Parathyroid adenoma (tissue), 2 donors: Measurements from ENCODE around the gene ATP5F1A.

ENCODE experiments used
- H2AFZ ChIP-seq: fragments of 300-600 bp; sonication (generic); one replicate; pipeline ENCODE4 v1.7.0; 2017; ENCODE audit warnings: antibody characterized with exemption, mild to moderate bottlenecking
- H3K27ac ChIP-seq: fragments of 300-600 bp; sonication (generic); one replicate; pipeline ENCODE4 v1.7.0; 2017
- H3K27me3 ChIP-seq: fragments of 300-600 bp; sonication (generic); one replicate; pipeline ENCODE4 v1.7.0; 2017; ENCODE audit warnings: low read length; ENCODE audit not compliant: control insufficient read depth, insufficient read depth
- H3K36me3 ChIP-seq: fragments of 300-600 bp; sonication (generic); one replicate; pipeline ENCODE4 v1.7.0; 2017; ENCODE audit warnings: low read length; ENCODE audit not compliant: control insufficient read depth, insufficient read depth
- H3K4me1 ChIP-seq: fragments of 300-600 bp; sonication (generic); one replicate; pipeline ENCODE4 v1.7.0; 2017; ENCODE audit warnings: control low read depth
- H3K4me2 ChIP-seq: fragments of 300-600 bp; sonication (generic); one replicate; pipeline ENCODE4 v1.7.0; 2017; ENCODE audit warnings: low read length
- H3K4me3 ChIP-seq: fragments of 300-600 bp; sonication (generic); one replicate; pipeline ENCODE4 v1.7.0; 2017; ENCODE audit warnings: low read depth, low read length
- H3K79me2 ChIP-seq: fragments of 300-600 bp; sonication (generic); one replicate; pipeline ENCODE4 v1.7.0; 2017; ENCODE audit warnings: control low read depth
- H3K9ac ChIP-seq: fragments of 300-600 bp; sonication (generic); one replicate; pipeline ENCODE4 v1.7.0; 2017; ENCODE audit warnings: mild to moderate bottlenecking
- H3K9me3 ChIP-seq: fragments of 300-600 bp; sonication (generic); one replicate; pipeline ENCODE4 v1.7.0; 2017; ENCODE audit warnings: low read length; ENCODE audit not compliant: control insufficient read depth
- TF ChIP-seq, protein P1 (sequence below): fragments of 300-600 bp; sonication (generic); IDR thresholded peaks from one replicate; pipeline ENCODE4 v1.7.0; 2017; ENCODE audit warnings: antibody characterized with exemption, mild to moderate bottlenecking
- donor health status: primary hyperparathyroidism.

ATP5F1A gene

DNA sequence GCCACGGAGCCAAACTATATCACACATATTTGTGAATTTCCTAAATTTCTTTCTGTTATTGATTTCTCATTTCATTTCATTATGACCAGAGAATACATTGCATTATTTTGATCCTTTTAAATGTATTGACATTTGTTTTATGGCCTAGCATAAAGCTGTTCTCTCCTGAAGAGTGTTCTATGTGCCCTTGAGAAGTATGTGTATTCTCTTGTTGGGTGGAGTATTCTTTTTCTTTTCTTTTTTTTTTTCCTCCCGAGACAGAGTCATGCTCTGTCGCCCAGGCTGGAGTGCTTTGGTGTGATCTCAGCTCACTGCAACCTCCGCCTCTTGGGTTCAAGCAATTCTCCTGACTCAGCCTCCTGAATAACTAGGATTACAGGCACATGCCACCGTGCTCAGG is 11.3 kb upstream of the ATP5F1A start:
- Histone ChIP-seq H3K79me2 (no peaks in the 10 kb centered on the region), H3K9me3 (no peaks in the 10 kb centered on the region), H3K4me2 (no peak overlapping the region), H3K27me3 (no peaks in the 10 kb centered on the region), H3K4me1 (peaks cover 7% of the 10 kb centered on the region), H3K4me3 (no peak overlapping the region), H2AFZ (no peak overlapping the region), H3K9ac (no peak overlapping the region), H3K36me3 (no peaks in the 10 kb centered on the region), H3K27ac (no peak overlapping the region)
- TF ChIP-seq, protein P1, sequence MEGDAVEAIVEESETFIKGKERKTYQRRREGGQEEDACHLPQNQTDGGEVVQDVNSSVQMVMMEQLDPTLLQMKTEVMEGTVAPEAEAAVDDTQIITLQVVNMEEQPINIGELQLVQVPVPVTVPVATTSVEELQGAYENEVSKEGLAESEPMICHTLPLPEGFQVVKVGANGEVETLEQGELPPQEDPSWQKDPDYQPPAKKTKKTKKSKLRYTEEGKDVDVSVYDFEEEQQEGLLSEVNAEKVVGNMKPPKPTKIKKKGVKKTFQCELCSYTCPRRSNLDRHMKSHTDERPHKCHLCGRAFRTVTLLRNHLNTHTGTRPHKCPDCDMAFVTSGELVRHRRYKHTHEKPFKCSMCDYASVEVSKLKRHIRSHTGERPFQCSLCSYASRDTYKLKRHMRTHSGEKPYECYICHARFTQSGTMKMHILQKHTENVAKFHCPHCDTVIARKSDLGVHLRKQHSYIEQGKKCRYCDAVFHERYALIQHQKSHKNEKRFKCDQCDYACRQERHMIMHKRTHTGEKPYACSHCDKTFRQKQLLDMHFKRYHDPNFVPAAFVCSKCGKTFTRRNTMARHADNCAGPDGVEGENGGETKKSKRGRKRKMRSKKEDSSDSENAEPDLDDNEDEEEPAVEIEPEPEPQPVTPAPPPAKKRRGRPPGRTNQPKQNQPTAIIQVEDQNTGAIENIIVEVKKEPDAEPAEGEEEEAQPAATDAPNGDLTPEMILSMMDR = no peak

DNA sequence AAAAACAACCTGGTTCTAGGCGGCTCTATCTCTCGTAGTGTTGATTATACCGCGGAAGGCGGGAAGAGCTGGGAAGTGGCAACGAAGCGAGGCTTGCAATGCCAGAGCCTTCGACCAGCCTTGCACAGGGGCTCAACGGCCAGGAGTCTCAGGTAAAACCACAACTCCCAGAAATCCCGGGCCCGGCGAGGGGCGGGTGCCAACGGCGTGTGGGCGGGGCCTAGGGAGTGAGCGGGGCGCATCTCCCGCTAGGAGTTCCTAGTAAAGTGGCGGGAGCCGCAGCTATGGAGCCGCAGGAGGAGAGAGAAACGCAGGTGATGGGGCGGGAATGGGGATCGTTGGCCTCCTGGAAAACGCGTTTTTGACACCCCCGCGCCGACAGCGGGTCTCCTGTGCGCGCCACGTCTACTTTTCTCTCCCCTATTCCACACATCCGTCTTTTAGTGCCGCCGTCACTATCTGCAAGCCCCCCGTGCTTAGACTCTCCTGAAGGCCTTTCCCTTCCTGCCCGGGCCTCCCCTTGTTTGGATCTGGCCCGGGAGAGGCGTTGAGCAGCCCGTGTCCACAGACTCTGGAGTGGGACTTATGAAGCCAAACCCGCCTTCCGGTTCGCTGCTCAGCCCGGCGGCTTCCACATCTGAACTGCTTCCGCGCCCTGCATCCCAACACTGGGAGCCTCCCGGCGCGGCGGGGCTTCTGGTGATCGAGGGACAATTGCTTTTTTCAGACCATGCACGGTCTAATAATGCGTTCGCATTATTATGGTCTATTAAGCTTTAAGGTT is 6.2 kb upstream of the ATP5F1A start, which contains the start of gene HAUS1:
TSS of gene HAUS1 (plus strand) at position 258 of the 784 bp plus-strand sequence. CDS start at position 285, 27 bp downstream.
- no peaks in the 10 kb centered on the region for H3K36me3 ChIP-seq

DNA sequence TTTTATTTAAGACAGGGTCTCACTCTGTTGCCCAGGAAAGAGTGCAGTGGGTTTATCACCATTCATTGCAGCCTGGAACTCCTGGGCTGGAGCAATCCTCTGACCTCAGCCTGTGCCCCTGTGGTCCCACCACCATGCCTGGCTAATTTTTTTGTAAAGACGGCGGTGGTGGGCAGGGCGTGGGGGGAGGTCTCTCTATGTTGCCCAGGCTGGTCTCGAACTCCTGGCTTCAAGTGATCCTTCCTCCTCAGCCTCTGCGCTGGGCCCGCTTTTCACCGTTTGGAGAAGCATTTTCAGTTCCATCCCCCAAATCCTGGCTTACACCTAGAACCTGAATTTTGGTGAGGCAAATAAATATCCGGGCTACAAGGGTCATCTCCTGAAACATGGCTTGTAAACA is 1.4 kb upstream of the ATP5F1A start:
- Histone ChIP-seq H3K27me3 (no peaks in the 10 kb centered on the region), H3K9ac (no peak overlapping the region), H3K4me3 (no peak overlapping the region), H2AFZ (no peak overlapping the region), H3K79me2 (peaks cover 18% of the 10 kb centered on the region), H3K36me3 (peaks cover 5% of the 10 kb centered on the region), H3K4me2 (no peak overlapping the region), H3K9me3 (no peaks in the 10 kb centered on the region), H3K4me1 (peaks cover 9% of the 10 kb centered on the region), H3K27ac (no peak overlapping the region)
- TF ChIP-seq, protein P1 = no peak

More for the DNA sequence above, 6.2 kb upstream of the ATP5F1A start, which contains the start of gene HAUS1:
- H3K4me3 ChIP-seq = peak within 1 kb of the TSS; percentile 85
- no peaks in the 10 kb centered on the region for H3K4me1 ChIP-seq
- H3K79me2 ChIP-seq = no peaks in the 10 kb centered on the region
- TF ChIP-seq, protein P1 = no peak
- H2AFZ ChIP-seq = peak within 1 kb of the TSS; percentile 90
- H3K27ac ChIP-seq = peak within 1 kb of the TSS; percentile 68
- no peaks in the 10 kb centered on the region for H3K9me3 ChIP-seq
- no peaks in the 10 kb centered on the region for H3K27me3 ChIP-seq
- H3K9ac ChIP-seq = no peak within 1 kb of the TSS
- peak within 1 kb of the TSS; percentile 90 for H3K4me2 ChIP-seq

DNA sequence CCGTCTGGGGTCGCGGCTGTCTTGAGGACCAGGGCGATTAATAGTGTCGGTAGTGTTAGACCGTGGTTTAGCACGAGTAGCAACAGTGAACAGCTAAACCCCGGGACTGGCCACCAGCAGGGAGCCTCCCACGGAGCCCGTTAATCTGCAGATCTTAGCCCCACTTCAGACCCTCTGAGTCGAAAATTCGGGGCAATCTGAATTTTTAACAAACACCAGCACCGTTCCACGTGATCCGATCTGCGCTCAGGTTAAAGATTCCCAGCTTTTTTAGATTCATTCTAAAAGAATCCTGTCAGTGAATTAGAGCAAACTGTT is 479 bp upstream of the ATP5F1A start:
- H3K9ac ChIP-seq = no peak overlapping the region
- H3K27ac ChIP-seq = peak overlapping the region; percentile 94
- peaks cover 5% of the 10 kb centered on the region for H3K36me3 ChIP-seq
- peak overlapping the region; percentile 92 for H3K4me3 ChIP-seq
- H3K9me3 ChIP-seq = no peaks in the 10 kb centered on the region
- peak overlapping the region; percentile 99 for H2AFZ ChIP-seq
- peaks cover 10% of the 10 kb centered on the region for H3K4me1 ChIP-seq
- peak overlapping the region; percentile 52 for H3K4me2 ChIP-seq
- H3K79me2 ChIP-seq = peaks cover 25% of the 10 kb centered on the region
- no peaks in the 10 kb centered on the region for H3K27me3 ChIP-seq
- TF ChIP-seq, protein P1 = no peak

DNA sequence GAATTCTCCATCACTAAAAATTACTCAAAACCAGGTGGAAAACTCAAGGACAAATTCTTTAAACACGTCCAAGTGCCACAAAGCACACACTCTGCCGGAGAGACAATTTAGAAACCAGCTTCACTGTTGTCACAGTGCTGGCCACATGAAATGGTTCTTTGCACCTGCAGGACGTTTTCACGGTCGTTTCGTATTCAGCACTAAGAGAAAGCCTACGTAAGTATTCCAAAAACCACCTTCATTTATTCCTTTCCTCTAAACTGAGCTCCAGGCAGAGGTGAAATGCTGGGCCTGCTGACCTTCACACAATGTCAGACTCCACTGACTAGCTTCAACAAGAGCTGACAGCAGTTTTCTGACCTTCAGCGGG is 680 bp downstream of the ATP5F1A start:
- H3K79me2 ChIP-seq = peaks cover 34% of the 10 kb centered on the region
- H3K4me3 ChIP-seq = peak overlapping the region; percentile 92
- H3K36me3 ChIP-seq = peaks cover 5% of the 10 kb centered on the region
- TF ChIP-seq, protein P1 = no peak
- peak overlapping the region; percentile 67 for H3K9ac ChIP-seq
- H3K27me3 ChIP-seq = no peaks in the 10 kb centered on the region
- H3K9me3 ChIP-seq = no peaks in the 10 kb centered on the region
- peak overlapping the region; percentile 99 for H2AFZ ChIP-seq
- H3K27ac ChIP-seq = peak overlapping the region; percentile 94
- peaks cover 14% of the 10 kb centered on the region for H3K4me1 ChIP-seq
- peak overlapping the region; percentile 97 for H3K4me2 ChIP-seq
